HCT116 (cell line): Measurements from ENCODE around the gene CHST5. TPM values are rescaled to one million over a fixed set of nuclear protein-coding genes. Genes with fewer than 3 reads are reported as not detected.

ENCODE experiments used
- ATAC-seq: fragments of 200-7000 bp; cut with Tn5 transposase; 2 replicates; pipeline ENCODE4 v1.9.1; 2020; ENCODE audit warnings: mild to moderate bottlenecking, moderate library complexity
- BruUV-seq: library from RNA; stranded (reverse); fragments of 400-500 nt; replicated peaks from 2 replicates; lab custom pipeline; 2021; lab: Mats Ljungman, UMichigan
- CTCF ChIA-PET: fragments of 300-600 bp; sonication (Branson Sonifier 250); formaldehyde crosslinking; loops from one replicate; lab custom pipeline; 2021; ENCODE audit warnings: antibody characterized with exemption; lab: Charles Lee
- POLR2A ChIA-PET: fragments of 300-600, 350-600 bp; sonication (Branson Sonifier 250); formaldehyde crosslinking; loops from one replicate; lab custom pipeline; 2021; ENCODE audit warnings: antibody characterized with exemption; lab: Charles Lee
- RAD21 ChIA-PET, 2 experiments: fragments of 300-600 bp; sonication (Branson Sonifier 250); formaldehyde crosslinking; loops; one replicate each; lab custom pipeline; 2023; ENCODE audit warnings: low total read pairs in 2 of 2; ENCODE audit not compliant: uncharacterized antibody in 2 of 2, unreplicated experiment in 2 of 2, low non-redundant PET in 1 of 2; lab: Charles Lee
- DNase-seq: peaks from one replicate; pipeline ENCODE4 v3.0.0-alpha.2; 2010; ENCODE audit warnings: low read depth, low spot score
- H2AFZ ChIP-seq: fragments of 200-600 bp; shearing (Covaris generic), sonication (generic); 2 replicates; pipeline ENCODE4 v1.6.1; 2017; ENCODE audit warnings: low read depth, mixed run types, mixed read lengths, antibody characterized with exemption, low read length; ENCODE audit not compliant: poor library complexity, severe bottlenecking
- H3K27ac ChIP-seq: 2 replicates; pipeline ENCODE4 v1.5.1; 2012; ENCODE audit warnings: low read depth, low read length
- H3K27me3 ChIP-seq: fragments of 200-600 bp; sonication (generic); 2 replicates; pipeline ENCODE4 v1.6.1; 2016; ENCODE audit warnings: mixed run types, low read length, mixed read lengths; ENCODE audit not compliant: insufficient read depth
- H3K36me3 ChIP-seq, 2 experiments: fragments of 200-500 bp in 1 of 2; fragments of 200-600 bp in 1 of 2; sonication (Bioruptor generic) in 1 of 2; sonication (generic) in 1 of 2; 2 replicates each; pipeline versions ENCODE4 v1.5.1 to v1.6.1; 2014 to 2016; ENCODE audit warnings: low read length in 2 of 2, inconsistent platforms in 1 of 2, mixed read lengths in 1 of 2, mixed run types in 1 of 2; ENCODE audit not compliant: insufficient read depth in 2 of 2, control insufficient read depth in 1 of 2
- H3K4me1 ChIP-seq, 2 experiments: fragments of 200-600 bp in 1 of 2; sonication (generic) in 1 of 2; 2 replicates each; pipeline versions ENCODE4 v1.5.1 to v1.6.1; 2012 to 2017; ENCODE audit warnings: low read length in 2 of 2, inconsistent platforms in 1 of 2, mild to moderate bottlenecking in 1 of 2, mixed read lengths in 1 of 2, mixed run types in 1 of 2, moderate library complexity in 1 of 2; ENCODE audit not compliant: insufficient read depth in 2 of 2, control insufficient read depth in 1 of 2
- H3K4me2 ChIP-seq: fragments of 200-600 bp; sonication (generic); 2 replicates; pipeline ENCODE4 v1.6.1; 2017; ENCODE audit warnings: mixed run types, low read length, mixed read lengths
- H3K4me3 ChIP-seq, 2 experiments: fragments of 200-600 bp in 1 of 2; sonication (generic) in 1 of 2; replicated peaks in 1 of 2; 2 replicates each; pipeline ENCODE4 v1.5.1; 2011 to 2016; ENCODE audit warnings: low read length in 2 of 2, control low read depth in 1 of 2, low read depth in 1 of 2, mild to moderate bottlenecking in 1 of 2, mixed read lengths in 1 of 2, mixed run types in 1 of 2
- H3K79me2 ChIP-seq: fragments of 200-600 bp; sonication (generic); 2 replicates; pipeline ENCODE4 v1.6.1; 2017; ENCODE audit warnings: mild to moderate bottlenecking, mixed run types, low read length, moderate library complexity, mixed read lengths; ENCODE audit not compliant: insufficient read depth
- H3K9ac ChIP-seq: fragments of 200-600 bp; sonication (generic); 2 replicates; pipeline ENCODE4 v1.6.1; 2016; ENCODE audit warnings: low read length, mixed read lengths
- H3K9me2 ChIP-seq: fragments of 200-600 bp; sonication (generic), shearing (Covaris generic); 2 replicates; pipeline ENCODE4 v1.6.1; 2017; ENCODE audit warnings: mixed run types, mild to moderate bottlenecking, moderate library complexity; ENCODE audit not compliant: insufficient read depth
- H3K9me3 ChIP-seq, 2 experiments: fragments of 200-500 bp in 1 of 2; fragments of 200-600 bp in 1 of 2; sonication (Bioruptor generic) in 1 of 2; sonication (generic) in 1 of 2; 2 replicates each; pipeline ENCODE4 v1.6.1; 2014 to 2017; ENCODE audit warnings: low read length in 2 of 2, mixed read lengths in 2 of 2, inconsistent platforms in 1 of 2, low read depth in 1 of 2, mild to moderate bottlenecking in 1 of 2, mixed run types in 1 of 2, moderate library complexity in 1 of 2; ENCODE audit not compliant: control insufficient read depth in 1 of 2, insufficient read depth in 1 of 2
- H4K20me1 ChIP-seq: fragments of 200-600 bp; sonication (generic), shearing (Covaris generic); 2 replicates; pipeline ENCODE4 v1.6.1; 2017; ENCODE audit warnings: mixed run types, mild to moderate bottlenecking, moderate library complexity; ENCODE audit not compliant: insufficient read depth
- CBX3 ChIP-seq: IDR thresholded peaks from 2 replicates; pipeline ENCODE4 v1.6.1; 2012; ENCODE audit warnings: low read depth
- EZH2 ChIP-seq: fragments of 200-600 bp; sonication (generic); IDR thresholded peaks from 2 replicates; pipeline ENCODE4 v1.6.1; 2017; ENCODE audit warnings: antibody characterized with exemption, mixed run types
- EZH2phosphoT487 ChIP-seq: fragments of 200-600 bp; IDR thresholded peaks from 2 replicates; pipeline ENCODE4 v1.6.1; 2018; ENCODE audit warnings: antibody characterized with exemption, borderline replicate concordance
- SIN3A ChIP-seq: IDR thresholded peaks from 2 replicates; pipeline ENCODE4 v1.6.1; 2012; ENCODE audit warnings: low read depth
- SRF ChIP-seq: IDR thresholded peaks from 2 replicates; pipeline ENCODE4 v1.6.1; 2012; ENCODE audit warnings: low read depth
- TCF7L2 ChIP-seq: IDR thresholded peaks from 2 replicates; pipeline ENCODE4 v1.7.0; 2011; ENCODE audit warnings: borderline replicate concordance, inconsistent platforms; ENCODE audit not compliant: insufficient read depth, insufficient read length; ENCODE audit errors: extremely low read depth
- ZBTB33 ChIP-seq: IDR thresholded peaks from 2 replicates; pipeline ENCODE4 v1.6.1; 2011; ENCODE audit warnings: mild to moderate bottlenecking, low read length, moderate library complexity; ENCODE audit not compliant: insufficient replicate concordance; ENCODE audit errors: extremely low read depth
- intact Hi-C: fragments of 100-400 bp; cut with micrococcal nuclease; formaldehyde crosslinking; loops from 2 replicates; pipeline ENCODE4 v1.10.0; 2022
- total RNA-seq: library from RNA; stranded (reverse); gene quantifications from one replicate; pipeline ENCODE4 v1.2.1, GENCODE V29; 2021; ENCODE audit not compliant: unreplicated experiment
- TF ChIP-seq, protein P1 (sequence below): IDR thresholded peaks from 2 replicates; pipeline ENCODE4 v1.6.1; 2012
- TF ChIP-seq, protein P2 (sequence below): IDR thresholded peaks from 2 replicates; pipeline ENCODE4 v1.6.1; 2012; ENCODE audit warnings: low read depth

The CHST5 gene
- total RNA-seq, 1 experiment from 2014 or later = 0.32 TPM

- Histone ChIP-seq H3K36me3 (no peaks in the 10 kb centered on the region), H3K9me3 (no peaks in the 10 kb centered on the region), H3K27me3 (no peaks in the 10 kb centered on the region), H3K4me3 (no peak overlapping the region), H4K20me1 (no peaks in the 10 kb centered on the region), H3K27ac (peak overlapping the region; percentile 99; the same call in 1 of the 2 replicates), H3K9ac (no peak overlapping the region), H3K9me2 (no peaks in the 10 kb centered on the region), H3K79me2 (no peaks in the 10 kb centered on the region), H3K4me2 (peak overlapping the region; percentile 72), H3K4me1 (peaks cover 48 to 63% of the 10 kb centered on the region in 2 experiments), H2AFZ (no peak overlapping the region)
- intact Hi-C loops = no loop called here
- POLR2A ChIA-PET = no interaction called here
- no peak for ATAC-seq
- TF ChIP-seq EZH2phosphoT487 (no peak), ZBTB33 (no peak), CBX3 (no peak), TCF7L2 (no peak), SIN3A (no peak), SRF (no peak), EZH2 (no peak)
- TF ChIP-seq, protein P1, sequence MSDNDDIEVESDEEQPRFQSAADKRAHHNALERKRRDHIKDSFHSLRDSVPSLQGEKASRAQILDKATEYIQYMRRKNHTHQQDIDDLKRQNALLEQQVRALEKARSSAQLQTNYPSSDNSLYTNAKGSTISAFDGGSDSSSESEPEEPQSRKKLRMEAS = no peak
- TF ChIP-seq, protein P2, sequence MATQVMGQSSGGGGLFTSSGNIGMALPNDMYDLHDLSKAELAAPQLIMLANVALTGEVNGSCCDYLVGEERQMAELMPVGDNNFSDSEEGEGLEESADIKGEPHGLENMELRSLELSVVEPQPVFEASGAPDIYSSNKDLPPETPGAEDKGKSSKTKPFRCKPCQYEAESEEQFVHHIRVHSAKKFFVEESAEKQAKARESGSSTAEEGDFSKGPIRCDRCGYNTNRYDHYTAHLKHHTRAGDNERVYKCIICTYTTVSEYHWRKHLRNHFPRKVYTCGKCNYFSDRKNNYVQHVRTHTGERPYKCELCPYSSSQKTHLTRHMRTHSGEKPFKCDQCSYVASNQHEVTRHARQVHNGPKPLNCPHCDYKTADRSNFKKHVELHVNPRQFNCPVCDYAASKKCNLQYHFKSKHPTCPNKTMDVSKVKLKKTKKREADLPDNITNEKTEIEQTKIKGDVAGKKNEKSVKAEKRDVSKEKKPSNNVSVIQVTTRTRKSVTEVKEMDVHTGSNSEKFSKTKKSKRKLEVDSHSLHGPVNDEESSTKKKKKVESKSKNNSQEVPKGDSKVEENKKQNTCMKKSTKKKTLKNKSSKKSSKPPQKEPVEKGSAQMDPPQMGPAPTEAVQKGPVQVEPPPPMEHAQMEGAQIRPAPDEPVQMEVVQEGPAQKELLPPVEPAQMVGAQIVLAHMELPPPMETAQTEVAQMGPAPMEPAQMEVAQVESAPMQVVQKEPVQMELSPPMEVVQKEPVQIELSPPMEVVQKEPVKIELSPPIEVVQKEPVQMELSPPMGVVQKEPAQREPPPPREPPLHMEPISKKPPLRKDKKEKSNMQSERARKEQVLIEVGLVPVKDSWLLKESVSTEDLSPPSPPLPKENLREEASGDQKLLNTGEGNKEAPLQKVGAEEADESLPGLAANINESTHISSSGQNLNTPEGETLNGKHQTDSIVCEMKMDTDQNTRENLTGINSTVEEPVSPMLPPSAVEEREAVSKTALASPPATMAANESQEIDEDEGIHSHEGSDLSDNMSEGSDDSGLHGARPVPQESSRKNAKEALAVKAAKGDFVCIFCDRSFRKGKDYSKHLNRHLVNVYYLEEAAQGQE = no peak
- CTCF ChIA-PET = no interaction called here
- no peak for DNase-seq
- RAD21 ChIA-PET = no interaction called here
- no TSS peak for BruUV-seq
Observed at GRCh38 chr16:75486676-75487313, 49.1 kb downstream of the CHST5 start.
